ENCODE results near the gene SRXN1.

DNA sequence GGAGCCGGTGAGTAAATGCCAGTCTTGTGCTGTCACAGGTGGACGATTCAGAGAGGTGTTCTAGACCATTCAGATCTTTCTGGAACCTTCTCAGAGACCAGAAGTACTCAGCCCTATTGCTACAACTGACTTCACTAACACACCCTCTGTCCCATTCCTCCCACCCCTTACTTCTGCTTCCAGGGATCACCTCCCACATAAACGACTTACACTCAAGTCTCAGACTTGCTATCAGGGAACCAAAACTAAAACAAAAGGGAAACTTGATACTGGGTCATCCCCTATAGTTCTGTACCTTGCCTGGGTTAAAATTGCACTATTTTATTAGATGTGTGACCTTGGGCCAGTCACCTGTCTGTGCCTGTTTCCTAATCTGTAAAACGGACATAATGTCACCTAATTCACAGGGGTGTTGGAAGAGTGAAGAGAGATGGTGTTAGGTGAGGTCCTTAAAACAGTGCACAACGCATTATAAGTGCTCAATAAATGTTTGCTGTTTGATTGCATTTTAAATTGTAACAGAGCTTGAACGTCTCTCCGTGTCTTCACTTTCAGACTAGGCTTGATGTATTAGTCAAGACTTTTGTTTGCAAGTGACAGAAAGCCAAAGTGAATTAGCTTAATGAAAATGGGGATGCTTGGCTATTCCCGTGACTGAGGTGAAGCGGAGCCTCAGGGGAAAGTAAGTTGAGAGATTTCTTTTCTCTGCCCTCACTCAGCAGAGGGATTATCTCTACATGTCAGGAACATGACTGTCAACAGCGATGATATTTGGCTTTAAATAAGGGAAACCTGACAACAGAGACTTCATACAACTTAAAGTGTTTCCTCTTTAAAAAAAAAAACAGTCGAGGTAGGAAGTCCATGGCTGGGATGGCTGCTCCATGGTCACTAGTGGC lies 3.0 kb upstream of the SRXN1 start:
- TF ChIP-seq EZH2 (IDR thresholded peaks at IDR 0.05) (no peak), POLR2AphosphoS5 (IDR thresholded peaks at IDR 0.05; ENCODE audit: borderline replicate concordance, low read depth, low read length) (no peak), FOXP2 (optimal IDR thresholded peaks at IDR 0.05; ENCODE audit: control extremely low read depth, extremely low read length, insufficient read depth) (no peak)
